ENCODE measurements around the gene CARHSP1.

Gene CARHSP1

DNA sequence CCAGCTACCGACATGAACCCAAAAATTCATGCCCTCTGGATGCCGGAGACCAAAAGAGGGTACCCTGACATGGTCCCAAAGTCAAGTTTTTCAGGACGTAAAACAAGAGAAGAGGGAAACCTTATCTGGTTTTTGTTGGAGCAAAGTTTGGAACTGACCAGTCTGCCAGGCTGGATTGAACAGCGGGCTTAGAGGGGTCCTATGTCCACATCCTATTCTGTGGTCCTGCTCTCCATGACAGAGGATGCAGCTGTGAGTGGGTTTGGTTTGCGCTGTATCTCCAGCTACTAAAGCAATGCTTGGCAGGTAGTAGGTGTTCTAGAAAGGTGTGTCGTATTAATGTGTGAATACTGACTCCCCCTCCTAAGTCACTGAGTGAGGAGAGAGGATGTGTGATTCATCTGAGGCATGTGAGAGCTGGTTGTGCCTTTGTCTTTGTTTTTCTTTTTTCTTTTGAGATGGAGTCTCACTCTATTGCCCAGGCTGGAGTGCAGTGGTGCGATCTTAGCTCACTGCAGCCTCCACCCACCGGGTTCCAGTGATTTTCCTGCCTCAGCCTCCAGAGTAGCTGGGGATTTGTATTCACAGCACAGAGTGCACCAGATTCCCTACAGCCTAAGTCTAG, 40.2 kb downstream of the CARHSP1 start:
- WGBS (ENCODE audit: insufficient coverage, insufficient read length): no CpG with 5 or more reads among the region's 8 CpGs
- Histone ChIP-seq H3K36me3 (ENCODE audit: control insufficient read depth, insufficient read depth, low read length) (no peaks in the 10 kb centered on the region), H3K9me3 (ENCODE audit: control insufficient read depth, insufficient read depth, low read length) (no peaks in the 10 kb centered on the region), H3K27ac (ENCODE audit: low read length) (no peak overlapping the region), H3K27me3 (ENCODE audit: control insufficient read depth, insufficient read depth, low read length) (no peaks in the 10 kb centered on the region), H3K4me3 (ENCODE audit: low read length) (no peak overlapping the region), H3K4me1 (ENCODE audit: control insufficient read depth, insufficient read depth, low read length) (peaks cover 7% of the 10 kb centered on the region)
- no peak for DNase-seq (ENCODE audit: low read depth, low spot score)

- no CpG with 5 or more reads among the region's 3 CpGs for WGBS (ENCODE audit: insufficient coverage, insufficient read length)
- Histone ChIP-seq H3K27ac (ENCODE audit: low read length) (no peak overlapping the region), H3K9me3 (ENCODE audit: control insufficient read depth, insufficient read depth, low read length) (no peaks in the 10 kb centered on the region), H3K36me3 (ENCODE audit: control insufficient read depth, insufficient read depth, low read length) (no peaks in the 10 kb centered on the region), H3K27me3 (ENCODE audit: control insufficient read depth, insufficient read depth, low read length) (no peaks in the 10 kb centered on the region), H3K4me3 (ENCODE audit: low read length) (no peak overlapping the region), H3K4me1 (ENCODE audit: control insufficient read depth, insufficient read depth, low read length) (peaks cover under 1% of the 10 kb centered on the region; the same call in 1 of the 2 replicates)
- DNase-seq (ENCODE audit: low read depth, low spot score): no peak
These were observed 42.4 kb downstream of the CARHSP1 start for GRCh38 chr16:8826278-8826879.

DNA sequence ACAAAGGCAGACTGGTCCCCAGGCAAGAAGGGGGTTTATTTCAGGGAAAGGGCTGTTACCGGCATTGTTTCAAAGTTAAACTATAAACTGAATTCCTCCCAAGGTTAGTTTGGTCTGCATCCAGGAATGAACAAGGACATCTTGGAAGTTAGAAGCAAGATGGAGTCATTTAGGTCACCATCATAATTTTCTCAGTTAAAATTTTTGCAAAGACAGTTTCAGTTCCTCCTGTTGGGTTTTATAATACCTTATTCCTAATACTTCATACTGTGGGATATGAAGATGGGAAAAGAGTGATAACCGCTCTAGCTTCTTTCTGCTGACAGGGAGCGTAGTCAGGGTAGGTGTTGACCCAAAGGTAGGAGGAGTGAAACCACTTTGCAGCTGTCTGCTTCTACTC, 46.4 kb downstream of the CARHSP1 start:
- Histone ChIP-seq H3K36me3 (ENCODE audit: control insufficient read depth, insufficient read depth, low read length) (peaks cover 5% of the 10 kb centered on the region; the same call in 1 of the 2 replicates), H3K27me3 (ENCODE audit: control insufficient read depth, insufficient read depth, low read length) (no peaks in the 10 kb centered on the region), H3K4me3 (ENCODE audit: low read length) (no peak overlapping the region), H3K27ac (ENCODE audit: low read length) (no peak overlapping the region), H3K9me3 (ENCODE audit: control insufficient read depth, insufficient read depth, low read length) (no peaks in the 10 kb centered on the region), H3K4me1 (ENCODE audit: control insufficient read depth, insufficient read depth, low read length) (no peaks in the 10 kb centered on the region)
- no CpG with 5 or more reads among the region's 3 CpGs for WGBS (ENCODE audit: insufficient coverage, insufficient read length)
- no peak for DNase-seq (ENCODE audit: low read depth, low spot score)

DNA sequence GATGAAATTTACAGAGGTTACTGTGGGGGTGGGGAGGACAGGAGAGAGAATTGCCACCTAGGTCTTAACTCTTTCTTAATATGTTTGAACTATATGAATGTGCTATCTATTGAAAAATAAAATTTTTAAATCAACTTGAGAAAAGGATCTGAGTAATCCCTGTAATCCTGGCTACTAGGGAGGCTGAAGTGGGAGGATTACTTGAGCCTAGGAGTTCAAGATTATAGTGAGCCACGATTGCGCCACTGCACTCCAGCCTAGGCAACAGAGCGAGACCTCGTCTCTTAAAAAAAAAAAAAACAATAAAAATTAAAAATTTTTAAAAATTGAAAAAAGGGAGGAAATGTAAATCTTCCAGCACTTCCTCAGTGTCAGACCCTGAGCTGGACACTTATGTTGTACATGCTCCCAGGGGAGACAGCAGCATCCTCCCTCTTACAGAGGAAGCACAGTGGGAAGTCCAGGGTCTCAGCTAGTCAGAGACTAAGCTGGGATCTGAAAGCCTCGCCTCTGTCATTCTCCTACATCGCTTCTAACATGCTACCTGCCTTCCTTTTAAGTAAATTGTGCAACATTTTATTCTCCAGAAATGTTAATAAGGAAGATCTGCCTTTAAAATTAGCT, 49.3 kb downstream of the CARHSP1 start:
- no peak for DNase-seq (ENCODE audit: low read depth, low spot score)
- WGBS (ENCODE audit: insufficient coverage, insufficient read length): no CpG with 5 or more reads among the region's 6 CpGs
- Histone ChIP-seq H3K9me3 (ENCODE audit: control insufficient read depth, insufficient read depth, low read length) (no peaks in the 10 kb centered on the region), H3K36me3 (ENCODE audit: control insufficient read depth, insufficient read depth, low read length) (peaks cover 10% of the 10 kb centered on the region; the same call in 1 of the 2 replicates), H3K27me3 (ENCODE audit: control insufficient read depth, insufficient read depth, low read length) (no peaks in the 10 kb centered on the region), H3K27ac (ENCODE audit: low read length) (no peak overlapping the region), H3K4me1 (ENCODE audit: control insufficient read depth, insufficient read depth, low read length) (no peaks in the 10 kb centered on the region), H3K4me3 (ENCODE audit: low read length) (no peak overlapping the region)

DNA sequence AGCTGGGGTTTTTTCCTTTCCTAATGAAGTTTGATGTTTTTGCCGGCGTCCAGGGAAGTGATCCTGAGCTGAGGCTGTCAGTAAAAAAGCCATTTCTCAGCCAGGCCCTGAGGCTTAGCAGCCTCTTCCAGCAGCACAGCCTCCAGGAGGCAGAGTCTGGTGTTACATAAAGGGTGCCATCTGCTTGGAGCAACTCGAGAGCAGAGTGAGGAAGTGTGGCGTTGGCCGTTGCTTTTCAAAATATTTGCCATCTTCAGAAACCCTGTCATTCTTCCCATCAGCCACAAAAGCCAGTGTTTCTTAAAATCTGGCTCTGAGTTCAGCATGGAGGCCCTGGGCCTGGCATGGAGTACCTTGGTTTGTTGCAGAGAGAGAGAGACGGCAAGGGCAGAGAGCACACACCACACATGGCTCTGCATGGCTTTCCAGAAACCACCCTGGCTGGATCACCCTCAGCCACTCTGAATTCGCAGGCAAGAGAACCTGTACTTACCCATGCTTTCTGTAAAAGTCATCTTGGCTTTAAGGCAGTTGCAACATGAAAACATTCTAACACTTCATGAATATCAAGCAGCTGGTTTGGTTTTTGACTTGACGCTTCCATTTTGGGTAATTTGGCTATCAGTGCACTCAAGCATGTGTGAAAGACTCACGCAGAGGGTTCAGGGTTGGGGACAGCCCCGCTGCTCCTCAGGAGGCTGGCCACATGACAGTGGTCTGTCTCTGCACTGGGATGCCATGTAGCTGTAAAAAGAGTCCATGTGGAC, 50.1 kb downstream of the CARHSP1 start:
- Histone ChIP-seq H3K27me3 (ENCODE audit: control insufficient read depth, insufficient read depth, low read length) (no peaks in the 10 kb centered on the region), H3K9me3 (ENCODE audit: control insufficient read depth, insufficient read depth, low read length) (no peaks in the 10 kb centered on the region), H3K4me1 (ENCODE audit: control insufficient read depth, insufficient read depth, low read length) (no peaks in the 10 kb centered on the region), H3K36me3 (ENCODE audit: control insufficient read depth, insufficient read depth, low read length) (peaks cover 18% of the 10 kb centered on the region), H3K27ac (ENCODE audit: low read length) (no peak overlapping the region), H3K4me3 (ENCODE audit: low read length) (no peak overlapping the region)
- WGBS (ENCODE audit: insufficient coverage, insufficient read length): no CpG with 5 or more reads among the region's 10 CpGs
- no peak for DNase-seq (ENCODE audit: low read depth, low spot score)

DNA sequence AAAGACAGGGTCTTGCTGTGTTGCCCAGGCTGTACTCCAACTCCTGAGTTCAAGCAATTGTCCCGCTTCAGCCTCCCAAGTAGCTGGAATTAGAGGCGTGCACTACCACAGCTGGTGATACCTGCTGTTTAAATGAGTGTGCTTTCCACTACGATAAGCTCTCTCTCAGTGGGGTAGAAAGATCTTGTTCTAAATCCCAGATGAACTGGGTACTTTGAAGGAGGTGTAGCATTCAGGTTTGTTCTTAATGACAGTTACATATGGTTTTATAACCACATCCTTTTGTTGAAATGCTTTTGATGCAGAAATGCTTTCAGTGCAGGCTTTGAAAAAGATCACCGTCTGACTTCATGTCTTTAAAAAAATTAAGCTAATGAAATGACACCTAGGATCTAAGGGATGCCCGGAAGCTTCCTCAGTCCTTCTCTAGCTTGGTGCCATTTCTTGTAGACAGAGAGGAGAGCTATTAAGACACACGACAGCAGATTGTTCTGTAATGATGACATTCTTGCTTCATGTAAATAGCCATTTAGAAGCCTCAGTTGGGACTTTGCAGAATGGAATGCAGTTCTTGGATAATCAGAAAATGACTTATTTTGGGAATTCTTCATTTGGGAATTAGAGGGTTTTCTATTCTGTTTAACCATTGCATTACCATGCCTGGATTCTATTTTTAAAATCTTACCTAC, 51.7 kb downstream of the CARHSP1 start:
- Histone ChIP-seq H3K9me3 (ENCODE audit: control insufficient read depth, insufficient read depth, low read length) (no peaks in the 10 kb centered on the region), H3K4me3 (ENCODE audit: low read length) (no peak overlapping the region)
- no CpG with 5 or more reads among the region's 6 CpGs for WGBS (ENCODE audit: insufficient coverage, insufficient read length)

GRCh38 chr16:8814095-8814806, 54.6 kb downstream of the CARHSP1 start:
- no CpG with 5 or more reads among the region's 14 CpGs for WGBS (ENCODE audit: insufficient coverage, insufficient read length)
- Histone ChIP-seq H3K27me3 (ENCODE audit: control insufficient read depth, insufficient read depth, low read length) (no peaks in the 10 kb centered on the region), H3K4me3 (ENCODE audit: low read length) (no peak overlapping the region), H3K9me3 (ENCODE audit: control insufficient read depth, insufficient read depth, low read length) (no peaks in the 10 kb centered on the region), H3K4me1 (ENCODE audit: control insufficient read depth, insufficient read depth, low read length) (no peaks in the 10 kb centered on the region), H3K27ac (ENCODE audit: low read length) (no peak overlapping the region), H3K36me3 (ENCODE audit: control insufficient read depth, insufficient read depth, low read length) (peaks cover 35% of the 10 kb centered on the region)
- no peak for DNase-seq (ENCODE audit: low read depth, low spot score)

More for the DNA sequence above, 51.7 kb downstream of the CARHSP1 start:
- Histone ChIP-seq H3K27me3 (ENCODE audit: control insufficient read depth, insufficient read depth, low read length) (no peaks in the 10 kb centered on the region), H3K36me3 (ENCODE audit: control insufficient read depth, insufficient read depth, low read length) (peaks cover 28% of the 10 kb centered on the region), H3K4me1 (ENCODE audit: control insufficient read depth, insufficient read depth, low read length) (no peaks in the 10 kb centered on the region), H3K27ac (ENCODE audit: low read length) (no peak overlapping the region)
- DNase-seq (ENCODE audit: low read depth, low spot score): no peak

GRCh38 chr16:8812162-8812843, 56.5 kb downstream of the CARHSP1 start:
- H3K27ac ChIP-seq (ENCODE audit: low read length): no peak overlapping the region
- H3K36me3 ChIP-seq (ENCODE audit: control insufficient read depth, insufficient read depth, low read length): peaks cover 48% of the 10 kb centered on the region
- H3K27me3 ChIP-seq (ENCODE audit: control insufficient read depth, insufficient read depth, low read length): no peaks in the 10 kb centered on the region
- H3K4me3 ChIP-seq (ENCODE audit: low read length): no peak overlapping the region
- H3K4me1 ChIP-seq (ENCODE audit: control insufficient read depth, insufficient read depth, low read length): no peaks in the 10 kb centered on the region
- no peaks in the 10 kb centered on the region for H3K9me3 ChIP-seq (ENCODE audit: control insufficient read depth, insufficient read depth, low read length)
- no peak for DNase-seq (ENCODE audit: low read depth, low spot score)
- no CpG with 5 or more reads among the region's 12 CpGs for WGBS (ENCODE audit: insufficient coverage, insufficient read length)

DNA sequence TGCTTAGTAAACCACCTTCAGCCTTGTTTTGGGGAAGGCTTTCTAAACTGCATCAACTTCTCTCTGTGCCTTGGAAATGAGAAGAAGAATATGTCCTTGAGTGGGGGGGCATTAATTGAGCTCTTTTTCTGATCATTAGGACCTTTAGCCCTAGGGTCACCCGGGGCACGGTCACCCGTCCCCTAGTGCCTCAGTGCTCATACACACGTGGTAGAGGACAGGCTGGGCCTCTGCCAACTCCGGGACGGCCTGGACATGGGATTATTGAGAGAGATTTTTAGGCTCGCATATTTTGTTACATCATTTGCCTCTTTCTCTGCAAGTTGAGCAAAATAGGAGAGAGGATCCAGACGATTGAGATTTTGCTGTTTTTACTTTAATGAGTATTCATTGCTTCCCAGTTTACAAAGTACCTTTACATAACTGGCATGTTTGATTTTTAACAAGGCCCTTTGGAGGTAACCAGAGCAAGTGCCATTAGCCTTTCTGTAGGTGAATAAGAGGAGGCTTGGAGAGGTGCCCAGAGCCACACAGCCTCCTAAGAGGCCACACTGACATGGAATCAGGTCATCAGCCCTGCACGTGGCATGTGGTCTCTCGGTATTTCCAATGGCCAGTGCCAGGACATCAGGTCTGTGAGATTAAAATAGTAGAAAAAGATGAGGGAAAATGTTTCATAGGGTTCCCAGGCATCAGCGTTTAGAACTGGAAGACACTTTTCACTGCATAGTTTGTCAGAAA, 60.0 kb downstream of the CARHSP1 start:
- H3K36me3 ChIP-seq (ENCODE audit: control insufficient read depth, insufficient read depth, low read length): peaks cover 53% of the 10 kb centered on the region
- WGBS (ENCODE audit: insufficient coverage, insufficient read length): no CpG with 5 or more reads among the region's 11 CpGs
- DNase-seq (ENCODE audit: low read depth, low spot score): no peak

More for the DNA sequence above, 60.0 kb downstream of the CARHSP1 start:
- no peaks in the 10 kb centered on the region for H3K27me3 ChIP-seq (ENCODE audit: control insufficient read depth, insufficient read depth, low read length)
- no peak overlapping the region for H3K4me3 ChIP-seq (ENCODE audit: low read length)
- H3K9me3 ChIP-seq (ENCODE audit: control insufficient read depth, insufficient read depth, low read length): no peaks in the 10 kb centered on the region
- H3K27ac ChIP-seq (ENCODE audit: low read length): no peak overlapping the region
- H3K4me1 ChIP-seq (ENCODE audit: control insufficient read depth, insufficient read depth, low read length): no peaks in the 10 kb centered on the region
